ENCODE measurements around the gene MGMT. TPM values are rescaled to one million over a fixed set of nuclear protein-coding genes. Genes with fewer than 3 reads are reported as not detected.

The MGMT gene
- total and polyA plus RNA-seq, 2 donors from 2014 or later = 25.9 to 70.0 TPM

- no peak overlapping the region for H3K9ac ChIP-seq (ENCODE audit: low read length in 3 of 3)
- H3K27ac ChIP-seq (ENCODE audit: low read depth in 2 of 2, low read length in 2 of 2) = no peak overlapping the region
- no peaks in the 10 kb centered on the region for H3K36me3 ChIP-seq (ENCODE audit: control insufficient read depth in 2 of 3, insufficient read depth in 3 of 3, low read length in 3 of 3)
- H3K9me3 ChIP-seq (ENCODE audit: control insufficient read depth in 2 of 3, insufficient read depth in 1 of 3, low read length in 3 of 3) = no peaks in the 10 kb centered on the region
- intact Hi-C loops (cut with DNase I) = no loop called here
- no peak overlapping the region for H3K4me3 ChIP-seq (ENCODE audit: low read length in 3 of 3)
- DNase-seq (no peak), FAIRE-seq (no peak)
- no peaks in the 10 kb centered on the region for H3K27me3 ChIP-seq (ENCODE audit: control insufficient read depth, insufficient read depth, low read length)
- no peak for TF ChIP-seq CTCF (IDR thresholded peaks at IDR 0.05; ENCODE audit: borderline replicate concordance, extremely low read depth, insufficient read depth)
- no peaks in the 10 kb centered on the region for H3K4me1 ChIP-seq (ENCODE audit: control insufficient read depth in 2 of 3, insufficient read depth in 2 of 3, low read depth in 1 of 3, low read length in 3 of 3)
These were observed 51.8 kb downstream of the MGMT start for GRCh38 chr10:129518793-129519192.

- Histone ChIP-seq H3K27me3 (ENCODE audit: control insufficient read depth, insufficient read depth, low read length) (no peaks in the 10 kb centered on the region), H3K9me3 (ENCODE audit: control insufficient read depth in 2 of 3, insufficient read depth in 1 of 3, low read length in 3 of 3) (no peaks in the 10 kb centered on the region), H3K4me1 (ENCODE audit: control insufficient read depth in 2 of 3, insufficient read depth in 2 of 3, low read depth in 1 of 3, low read length in 3 of 3) (peaks cover 0 to 3% (median 0%) of the 10 kb centered on the region in 3 donors), H3K36me3 (ENCODE audit: control insufficient read depth in 2 of 3, insufficient read depth in 3 of 3, low read length in 3 of 3) (no peaks in the 10 kb centered on the region), H3K27ac (ENCODE audit: low read depth in 2 of 2, low read length in 2 of 2) (no peak overlapping the region), H3K4me3 (ENCODE audit: low read length in 3 of 3) (no peak overlapping the region), H3K9ac (ENCODE audit: low read length in 3 of 3) (no peak overlapping the region)
- no peak for FAIRE-seq
- no peak for TF ChIP-seq CTCF (IDR thresholded peaks at IDR 0.05; ENCODE audit: borderline replicate concordance, extremely low read depth, insufficient read depth)
- DNase-seq = no peak
- intact Hi-C loops (cut with DNase I) = no loop called here
These were observed 53.5 kb downstream of the MGMT start for GRCh38 chr10:129520440-129521080.

- intact Hi-C loops (cut with DNase I) = no loop called here
- H3K4me3 ChIP-seq (ENCODE audit: low read length in 3 of 3) = no peak overlapping the region
These were observed 54.4 kb downstream of the MGMT start for GRCh38 chr10:129521161-129522025.

More at GRCh38 chr10:129521161-129522025, 54.4 kb downstream of the MGMT start:
- no peak overlapping the region for H3K9ac ChIP-seq (ENCODE audit: low read length in 3 of 3)
- no peaks in the 10 kb centered on the region for H3K27me3 ChIP-seq (ENCODE audit: control insufficient read depth, insufficient read depth, low read length)
- TF ChIP-seq CTCF (IDR thresholded peaks at IDR 0.05; ENCODE audit: borderline replicate concordance, extremely low read depth, insufficient read depth) = no peak
- no peaks in the 10 kb centered on the region for H3K36me3 ChIP-seq (ENCODE audit: control insufficient read depth in 2 of 3, insufficient read depth in 3 of 3, low read length in 3 of 3)
- DNase-seq (peak in 2 of 5 donors; percentile 26 to 73), FAIRE-seq (no peak)
- no peak overlapping the region for H3K27ac ChIP-seq (ENCODE audit: low read depth in 2 of 2, low read length in 2 of 2)
- no peaks in the 10 kb centered on the region for H3K9me3 ChIP-seq (ENCODE audit: control insufficient read depth in 2 of 3, insufficient read depth in 1 of 3, low read length in 3 of 3)
- H3K4me1 ChIP-seq (ENCODE audit: control insufficient read depth in 2 of 3, insufficient read depth in 2 of 3, low read depth in 1 of 3, low read length in 3 of 3) = peaks cover 0 to 3% (median 0%) of the 10 kb centered on the region in 3 donors
